ENCODE data around the gene IPMK.

The IPMK gene

GRCh38 chr10:58209669-58210068 is 58.0 kb downstream of the IPMK start:
- no peaks in the 10 kb centered on the region for H3K4me1 ChIP-seq (ENCODE audit: control insufficient read depth, insufficient read depth, low read length)
- no peak overlapping the region for H3K4me3 ChIP-seq (ENCODE audit: low read depth, low read length)
- peaks cover 0 to 10% of the 10 kb centered on the region in 2 experiments; a peak in 2 of 3 replicates for H3K36me3 ChIP-seq (ENCODE audit: control insufficient read depth in 2 of 2, insufficient read depth in 1 of 2, low read length in 2 of 2)
- TF ChIP-seq ZNF626 (tag by site-specific recombination; IDR thresholded peaks at IDR 0.05) (no peak), REPIN1 (tag by site-specific recombination; IDR thresholded peaks at IDR 0.05; ENCODE audit: low read depth) (no peak), ZNF362 (tag by site-specific recombination; IDR thresholded peaks at IDR 0.05) (no peak), ZFP69B (tag by site-specific recombination; IDR thresholded peaks at IDR 0.05) (no peak), ZNF707 (tag by site-specific recombination; IDR thresholded peaks at IDR 0.05) (no peak), ZNF324 (tag by site-specific recombination; IDR thresholded peaks at IDR 0.05) (no peak), ZNF785 (tag by site-specific recombination; IDR thresholded peaks at IDR 0.05) (no peak), ZNF146 (tag by site-specific recombination; IDR thresholded peaks at IDR 0.05) (no peak), ZSCAN16 (tag by site-specific recombination; IDR thresholded peaks at IDR 0.05) (no peak), PBX3 (CRISPR knock-in tag; IDR thresholded peaks at IDR 0.05) (no peak), ZNF791 (tag by site-specific recombination; IDR thresholded peaks at IDR 0.05) (no peak), ZNF335 (tag by site-specific recombination; conservative IDR thresholded peaks at IDR 0.05) (no peak), ZNF777 (tag by site-specific recombination; IDR thresholded peaks at IDR 0.05; ENCODE audit: borderline replicate concordance) (no peak), ZNF529 (tag by site-specific recombination; IDR thresholded peaks at IDR 0.05; ENCODE audit: insufficient replicate concordance) (no peak), ZNF837 (tag by site-specific recombination; IDR thresholded peaks at IDR 0.05) (no peak), OSR2 (tag by site-specific recombination; IDR thresholded peaks at IDR 0.05) (no peak), ZNF449 (tag by site-specific recombination; IDR thresholded peaks at IDR 0.05) (no peak)
- ChIA-PET CTCF (no interaction called here), POLR2A (no interaction called here)
- no peak overlapping the region for H3K27ac ChIP-seq (ENCODE audit: extremely low read depth, low read depth, low read length)
- H3K9me3 ChIP-seq (ENCODE audit: control insufficient read depth, insufficient read depth, low read depth, low read length): no peaks in the 10 kb centered on the region

- POLR2A ChIA-PET: no interaction called here
- Histone ChIP-seq H3K9me3 (ENCODE audit: control insufficient read depth, insufficient read depth, low read depth, low read length) (no peaks in the 10 kb centered on the region), H3K4me1 (ENCODE audit: control insufficient read depth, insufficient read depth, low read length) (no peaks in the 10 kb centered on the region), H3K36me3 (ENCODE audit: control insufficient read depth in 2 of 2, insufficient read depth in 1 of 2, low read length in 2 of 2) (no peaks in the 10 kb centered on the region; a peak in 1 of 3 replicates), H3K4me3 (ENCODE audit: low read depth, low read length) (no peak overlapping the region), H3K27ac (ENCODE audit: extremely low read depth, low read depth, low read length) (no peak overlapping the region)
- TF ChIP-seq ZNF561 (tag by site-specific recombination; IDR thresholded peaks at IDR 0.05; ENCODE audit: borderline replicate concordance): no peak
- TF ChIP-seq MEIS1 (CRISPR knock-in tag; IDR thresholded peaks at IDR 0.05; ENCODE audit: borderline replicate concordance): no peak
- no peak for TF ChIP-seq ZNF560 (tag by site-specific recombination; IDR thresholded peaks at IDR 0.05; ENCODE audit: borderline replicate concordance)
- no peak for TF ChIP-seq ZNF521 (tag by site-specific recombination; IDR thresholded peaks at IDR 0.05)
- CTCF ChIA-PET: interaction anchor here (0.6 kb wide), 1 partner anchor 102 kb away, joined by 3 read pairs; no protein-coding TSS in a partner anchor
Observed at GRCh38 chr10:58206251-58206650, 61.4 kb downstream of the IPMK start.

Measured in HEK293 (cell line).